Measurements from ENCODE around the gene FXYD1.

The FXYD1 gene

GRCh38 chr19:35117799-35118198 is 20.8 kb upstream of the FXYD1 start:
- Histone ChIP-seq H2AFZ (ENCODE audit: insufficient read depth, low read length, poor library complexity) (no peak overlapping the region), H3K9me3 (ENCODE audit: insufficient read depth, low read depth, low read length) (no peaks in the 10 kb centered on the region), H2AK5ac (ENCODE audit: low read length) (no peak overlapping the region), H3K4me2 (ENCODE audit: low read length) (no peak overlapping the region), H3K9ac (ENCODE audit: low read length) (no peak overlapping the region), H3K14ac (ENCODE audit: low read length) (no peak overlapping the region), H3K4ac (ENCODE audit: low read depth, low read length) (no peak overlapping the region), H2BK5ac (ENCODE audit: low read depth, low read length, poor library complexity) (no peak overlapping the region), H4K91ac (ENCODE audit: low read depth, low read length) (no peak overlapping the region), H3K27ac (ENCODE audit: low read depth, low read length) (no peak overlapping the region), H4K8ac (ENCODE audit: low read depth, low read length) (no peak overlapping the region), H3K79me2 (ENCODE audit: control insufficient read depth, insufficient read depth, low read length, poor library complexity) (no peaks in the 10 kb centered on the region), H3K18ac (ENCODE audit: low read length) (no peak overlapping the region), H3K4me3 (ENCODE audit: low read depth, low read length) (no peak overlapping the region), H3K36me3 (ENCODE audit: control insufficient read depth in 1 of 2, insufficient read depth in 2 of 2, low read length in 2 of 2) (no peaks in the 10 kb centered on the region), H4K12ac (ENCODE audit: low read depth, low read length) (no peak overlapping the region), H3K79me1 (ENCODE audit: low read length) (peaks cover 3% of the 10 kb centered on the region), H3K27me3 (ENCODE audit: insufficient read depth, low read length) (no peaks in the 10 kb centered on the region), H3K23ac (ENCODE audit: low read length) (no peak overlapping the region), H2BK12ac (ENCODE audit: low read length) (no peak overlapping the region), H2BK120ac (ENCODE audit: insufficient read depth, low read length, poor library complexity) (no peak overlapping the region), H3K4me1 (ENCODE audit: control insufficient read depth in 1 of 2, insufficient read depth in 2 of 2, low read length in 2 of 2) (peaks cover 4 to 10% of the 10 kb centered on the region in 2 experiments)
- DNase-seq, result no peak
- no CpG with 5 or more reads among the region's 11 CpGs for WGBS (ENCODE audit: extremely low coverage, insufficient coverage, insufficient read length)

- Histone ChIP-seq H3K18ac (ENCODE audit: low read length) (no peak overlapping the region), H3K27ac (ENCODE audit: low read depth, low read length) (no peak overlapping the region), H3K4me1 (ENCODE audit: control insufficient read depth in 1 of 2, insufficient read depth in 2 of 2, low read length in 2 of 2) (peaks cover 4 to 10% of the 10 kb centered on the region in 2 experiments), H4K91ac (ENCODE audit: low read depth, low read length) (no peak overlapping the region), H3K4me3 (ENCODE audit: low read depth, low read length) (no peak overlapping the region), H3K36me3 (ENCODE audit: control insufficient read depth in 1 of 2, insufficient read depth in 2 of 2, low read length in 2 of 2) (no peaks in the 10 kb centered on the region), H3K9ac (ENCODE audit: low read length) (no peak overlapping the region), H3K23ac (ENCODE audit: low read length) (no peak overlapping the region), H3K27me3 (ENCODE audit: insufficient read depth, low read length) (no peaks in the 10 kb centered on the region), H3K79me1 (ENCODE audit: low read length) (peaks cover 3% of the 10 kb centered on the region), H4K8ac (ENCODE audit: low read depth, low read length) (no peak overlapping the region), H3K79me2 (ENCODE audit: control insufficient read depth, insufficient read depth, low read length, poor library complexity) (no peaks in the 10 kb centered on the region), H2BK12ac (ENCODE audit: low read length) (no peak overlapping the region), H4K12ac (ENCODE audit: low read depth, low read length) (no peak overlapping the region), H3K9me3 (ENCODE audit: insufficient read depth, low read depth, low read length) (no peaks in the 10 kb centered on the region), H2AK5ac (ENCODE audit: low read length) (no peak overlapping the region), H2AFZ (ENCODE audit: insufficient read depth, low read length, poor library complexity) (no peak overlapping the region), H2BK5ac (ENCODE audit: low read depth, low read length, poor library complexity) (no peak overlapping the region), H3K4ac (ENCODE audit: low read depth, low read length) (no peak overlapping the region), H2BK120ac (ENCODE audit: insufficient read depth, low read length, poor library complexity) (no peak overlapping the region), H3K4me2 (ENCODE audit: low read length) (no peak overlapping the region), H3K14ac (ENCODE audit: low read length) (no peak overlapping the region)
- peak in 1 of 2 donors; percentile 26 for DNase-seq
- no CpG with 5 or more reads among the region's 13 CpGs for WGBS (ENCODE audit: extremely low coverage, insufficient coverage, insufficient read length)
Measured at GRCh38 chr19:35118268-35119020, 20.2 kb upstream of the FXYD1 start.

- Histone ChIP-seq H3K36me3 (ENCODE audit: control insufficient read depth in 1 of 2, insufficient read depth in 2 of 2, low read length in 2 of 2) (no peaks in the 10 kb centered on the region), H3K4me3 (ENCODE audit: low read depth, low read length) (no peak overlapping the region), H3K14ac (ENCODE audit: low read length) (no peak overlapping the region), H3K4ac (ENCODE audit: low read depth, low read length) (no peak overlapping the region), H3K27me3 (ENCODE audit: insufficient read depth, low read length) (no peaks in the 10 kb centered on the region), H3K79me2 (ENCODE audit: control insufficient read depth, insufficient read depth, low read length, poor library complexity) (no peaks in the 10 kb centered on the region), H2BK12ac (ENCODE audit: low read length) (no peak overlapping the region), H2AFZ (ENCODE audit: insufficient read depth, low read length, poor library complexity) (no peak overlapping the region), H4K91ac (ENCODE audit: low read depth, low read length) (no peak overlapping the region), H3K18ac (ENCODE audit: low read length) (no peak overlapping the region), H3K79me1 (ENCODE audit: low read length) (peaks cover 3% of the 10 kb centered on the region), H2BK5ac (ENCODE audit: low read depth, low read length, poor library complexity) (no peak overlapping the region), H2AK5ac (ENCODE audit: low read length) (no peak overlapping the region), H3K27ac (ENCODE audit: low read depth, low read length) (no peak overlapping the region), H4K8ac (ENCODE audit: low read depth, low read length) (no peak overlapping the region), H3K9me3 (ENCODE audit: insufficient read depth, low read depth, low read length) (no peaks in the 10 kb centered on the region), H3K23ac (ENCODE audit: low read length) (no peak overlapping the region), H2BK120ac (ENCODE audit: insufficient read depth, low read length, poor library complexity) (no peak overlapping the region), H3K4me2 (ENCODE audit: low read length) (no peak overlapping the region), H3K9ac (ENCODE audit: low read length) (no peak overlapping the region), H3K4me1 (ENCODE audit: control insufficient read depth in 1 of 2, insufficient read depth in 2 of 2, low read length in 2 of 2) (peaks cover 4 to 10% of the 10 kb centered on the region in 2 experiments), H4K12ac (ENCODE audit: low read depth, low read length) (no peak overlapping the region)
- DNase-seq, result no peak
- WGBS (ENCODE audit: extremely low coverage, insufficient coverage, insufficient read length), result no CpG with 5 or more reads among the region's 14 CpGs
Measured at GRCh38 chr19:35119091-35119490, 19.5 kb upstream of the FXYD1 start.

GRCh38 chr19:35119578-35120155 is 19.0 kb upstream of the FXYD1 start:
- Histone ChIP-seq H4K12ac (ENCODE audit: low read depth, low read length) (no peak overlapping the region), H3K4me1 (ENCODE audit: control insufficient read depth in 1 of 2, insufficient read depth in 2 of 2, low read length in 2 of 2) (peaks cover 3 to 10% of the 10 kb centered on the region in 2 experiments), H3K27me3 (ENCODE audit: insufficient read depth, low read length) (no peaks in the 10 kb centered on the region), H3K9ac (ENCODE audit: low read length) (no peak overlapping the region), H3K36me3 (ENCODE audit: control insufficient read depth in 1 of 2, insufficient read depth in 2 of 2, low read length in 2 of 2) (no peaks in the 10 kb centered on the region), H3K9me3 (ENCODE audit: insufficient read depth, low read depth, low read length) (peaks cover 2% of the 10 kb centered on the region), H3K14ac (ENCODE audit: low read length) (no peak overlapping the region), H4K8ac (ENCODE audit: low read depth, low read length) (no peak overlapping the region), H2BK120ac (ENCODE audit: insufficient read depth, low read length, poor library complexity) (no peak overlapping the region), H3K4me3 (ENCODE audit: low read depth, low read length) (no peak overlapping the region), H2BK5ac (ENCODE audit: low read depth, low read length, poor library complexity) (no peak overlapping the region), H3K23ac (ENCODE audit: low read length) (no peak overlapping the region), H3K79me1 (ENCODE audit: low read length) (peaks cover 3% of the 10 kb centered on the region), H2AFZ (ENCODE audit: insufficient read depth, low read length, poor library complexity) (no peak overlapping the region), H2AK5ac (ENCODE audit: low read length) (no peak overlapping the region), H4K91ac (ENCODE audit: low read depth, low read length) (no peak overlapping the region), H3K18ac (ENCODE audit: low read length) (no peak overlapping the region), H3K79me2 (ENCODE audit: control insufficient read depth, insufficient read depth, low read length, poor library complexity) (no peaks in the 10 kb centered on the region), H3K4ac (ENCODE audit: low read depth, low read length) (no peak overlapping the region), H3K4me2 (ENCODE audit: low read length) (no peak overlapping the region), H3K27ac (ENCODE audit: low read depth, low read length) (no peak overlapping the region), H2BK12ac (ENCODE audit: low read length) (no peak overlapping the region)
- no CpG with 5 or more reads among the region's 9 CpGs for WGBS (ENCODE audit: extremely low coverage, insufficient coverage, insufficient read length)
- DNase-seq, result no peak
